NCI-H524 treated with DMSO at 0.1 percent for 48 hours (cell line): Measurements from ENCODE around the gene KLHL13.
"Not testable (repeated sequence)": the region's sequence is repeated elsewhere in the genome, so short reads cannot be mapped to it uniquely, and the experiment has no call there.

Experiments used
- DNase-seq: peaks from one replicate; lab custom pipeline; 2025; lab: John Stamatoyannopoulos, UW

KLHL13 gene

DNA sequence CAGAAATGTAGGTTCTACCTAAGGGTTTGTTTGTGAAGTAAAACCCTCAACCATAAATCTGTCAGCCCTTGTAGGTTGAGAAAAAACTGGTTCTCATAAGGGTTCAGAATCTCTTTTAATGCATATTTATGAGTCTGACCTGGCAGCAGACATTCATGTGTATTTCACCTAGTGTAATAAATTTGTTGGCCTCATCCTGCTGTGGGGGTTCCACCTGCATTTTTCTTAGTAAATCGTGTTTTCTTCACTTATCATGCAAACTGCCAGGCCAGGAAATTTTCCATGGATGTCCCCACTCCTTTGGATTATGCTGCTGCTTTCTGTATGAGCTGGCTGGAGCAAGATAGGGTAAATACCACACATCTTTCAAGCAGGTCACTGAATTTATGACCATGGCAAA is 42.4 kb downstream of the KLHL13 start:
- DNase-seq, result no peak

DNA sequence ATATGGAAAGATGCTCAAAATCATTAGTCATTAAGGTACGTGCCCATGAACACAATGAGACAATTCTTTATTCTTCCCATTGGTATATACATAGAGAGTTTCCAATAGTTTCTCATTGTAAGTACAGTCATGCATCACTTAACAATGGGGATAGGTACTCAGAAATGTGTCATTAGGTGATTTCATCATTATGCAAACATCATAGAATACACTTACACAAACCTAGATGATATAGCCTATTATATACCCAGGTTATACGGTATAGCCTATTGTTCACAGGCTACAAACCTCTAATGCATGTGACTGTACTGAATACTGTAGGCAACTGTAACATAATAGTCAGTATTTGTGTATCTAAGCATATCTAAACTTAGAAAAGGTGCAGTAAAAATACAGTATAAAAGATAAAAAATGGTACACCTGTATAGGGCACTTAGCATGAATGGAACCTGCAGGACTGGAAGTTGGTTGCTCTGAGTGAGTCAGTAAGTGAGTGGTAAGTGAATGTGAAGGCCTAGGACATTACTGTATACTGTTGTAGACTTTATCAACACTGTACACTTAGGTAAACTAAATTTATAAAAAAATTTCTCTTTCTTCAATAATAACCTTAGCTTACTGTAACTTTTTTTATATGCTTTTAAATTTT is 49.6 kb downstream of the KLHL13 start:
- DNase-seq, result no peak

DNA sequence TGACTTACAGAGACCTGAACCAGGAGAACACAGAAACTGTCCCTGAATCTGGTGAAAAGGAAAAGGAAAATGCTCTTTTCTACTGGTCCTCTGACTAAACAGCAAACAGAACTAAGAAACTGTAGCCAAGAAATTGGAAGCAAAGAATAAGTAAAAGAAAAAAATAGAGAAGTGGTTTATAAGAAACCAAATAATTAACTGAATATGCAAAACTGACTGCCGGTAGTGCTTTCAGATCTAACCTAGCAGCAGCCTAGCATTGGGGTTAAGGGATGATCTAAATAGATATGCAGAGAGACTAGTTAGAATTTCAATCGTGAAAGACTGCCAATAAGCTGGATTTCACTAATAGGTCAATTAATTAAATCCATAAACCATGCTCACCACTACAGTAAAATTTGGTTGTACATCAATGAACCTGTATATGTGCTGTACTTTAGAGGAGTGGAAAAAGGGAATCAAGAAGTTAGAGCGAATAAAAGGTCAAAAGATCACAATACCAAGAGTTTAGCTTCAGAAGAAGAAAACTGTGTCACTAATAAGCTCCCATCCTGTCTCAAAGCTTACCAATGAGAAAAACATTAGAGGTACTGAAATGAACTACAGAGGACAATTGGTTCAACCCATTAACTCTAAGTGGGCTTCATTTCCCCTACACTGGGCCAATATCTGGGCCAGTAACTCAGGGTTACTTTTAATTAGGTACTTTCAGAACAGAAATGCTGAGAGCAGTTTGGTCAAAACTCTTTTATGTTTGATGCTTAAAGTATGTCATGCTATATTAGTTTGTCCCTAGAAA is 53.6 kb downstream of the KLHL13 start:
- no peak for DNase-seq

DNA sequence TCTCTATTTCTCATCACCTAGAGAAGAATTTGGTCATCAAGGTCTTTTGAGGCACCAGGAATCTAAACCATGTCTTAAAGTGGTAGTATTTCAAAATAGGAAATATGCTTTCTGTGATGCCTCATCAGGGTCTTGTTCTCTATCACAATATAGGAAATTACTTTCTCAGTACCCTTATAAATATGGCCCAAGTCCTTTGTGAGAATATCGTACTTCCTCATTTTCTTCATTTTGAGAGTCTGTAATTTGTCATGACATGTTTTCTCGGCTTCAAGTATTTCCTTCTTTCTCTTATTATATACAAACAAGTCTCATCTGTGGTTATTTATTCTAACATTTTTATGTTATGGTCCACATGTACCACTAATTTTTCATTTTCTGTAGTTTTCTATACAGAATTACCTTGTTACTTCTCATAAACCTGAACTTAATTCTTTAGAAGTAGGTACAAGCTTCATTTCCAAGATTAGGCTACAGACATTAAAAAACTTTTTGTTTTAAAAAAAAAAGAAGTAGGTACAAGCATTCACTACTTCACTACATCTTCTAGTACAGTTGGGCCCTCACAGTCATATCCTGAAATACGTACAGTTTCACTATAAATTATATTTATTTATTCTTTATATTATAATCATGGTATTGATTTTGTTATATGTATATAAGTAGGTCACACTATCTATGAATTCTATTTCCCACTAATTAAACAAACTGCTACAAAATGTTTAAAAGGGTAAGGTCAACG is 54.4 kb downstream of the KLHL13 start:
- DNase-seq, result no peak

DNA sequence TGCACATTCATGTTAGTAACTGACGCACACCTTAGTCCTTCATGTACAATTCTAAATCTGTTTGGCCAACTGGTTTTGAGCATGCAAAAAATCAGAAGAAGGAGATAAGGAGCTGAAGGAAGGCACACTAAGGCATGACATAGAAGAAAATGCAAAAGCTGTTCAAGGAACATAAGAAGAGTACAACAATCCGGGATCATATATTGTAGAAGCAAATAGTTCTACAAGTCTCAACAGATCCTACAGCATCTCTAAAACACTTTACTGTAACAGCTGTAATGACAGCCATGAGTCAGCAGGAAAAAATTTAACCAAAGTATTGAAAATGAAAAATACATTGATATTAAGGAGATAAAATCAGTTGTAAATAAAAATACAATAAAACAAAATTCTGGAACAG is 57.7 kb downstream of the KLHL13 start:
- no peak for DNase-seq

DNA sequence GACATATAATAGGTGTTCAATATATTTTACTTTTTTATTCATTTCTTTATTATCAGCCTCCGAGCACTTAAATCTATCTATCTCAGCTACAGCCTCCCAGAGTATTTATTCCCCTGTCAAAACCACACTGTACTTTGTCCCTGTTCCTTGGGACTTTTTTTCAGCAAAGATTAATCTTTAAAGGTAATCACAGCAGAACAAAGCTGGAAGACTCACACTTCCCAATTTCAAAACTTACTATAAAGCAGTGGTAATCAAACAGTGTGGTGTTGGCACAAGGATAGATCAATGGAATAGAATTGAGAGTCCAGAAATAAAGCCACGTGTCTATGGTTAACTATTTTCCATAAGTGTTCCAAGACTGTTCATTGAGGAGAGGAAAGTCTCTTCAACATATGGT is 59.7 kb downstream of the KLHL13 start:
- no peak for DNase-seq

DNA sequence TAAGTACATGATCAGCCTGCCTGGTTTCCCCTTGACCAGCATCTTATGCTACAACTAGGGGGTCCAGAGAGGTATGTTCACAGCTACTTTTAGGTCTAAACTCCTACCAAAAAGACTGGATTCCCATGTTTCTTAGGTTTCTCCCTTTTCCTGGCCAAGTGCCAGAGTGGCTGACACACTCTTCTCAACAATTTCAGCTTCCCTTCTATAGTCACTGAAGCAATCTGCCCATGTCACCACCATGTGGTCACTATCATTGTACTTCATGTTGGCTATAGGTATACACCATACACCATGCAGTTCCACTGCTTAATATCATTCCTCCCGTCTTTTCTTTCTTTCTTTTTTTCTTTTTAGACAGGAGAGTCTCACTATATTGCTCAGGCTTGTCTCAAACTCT is 66.9 kb downstream of the KLHL13 start:
- no peak for DNase-seq

DNA sequence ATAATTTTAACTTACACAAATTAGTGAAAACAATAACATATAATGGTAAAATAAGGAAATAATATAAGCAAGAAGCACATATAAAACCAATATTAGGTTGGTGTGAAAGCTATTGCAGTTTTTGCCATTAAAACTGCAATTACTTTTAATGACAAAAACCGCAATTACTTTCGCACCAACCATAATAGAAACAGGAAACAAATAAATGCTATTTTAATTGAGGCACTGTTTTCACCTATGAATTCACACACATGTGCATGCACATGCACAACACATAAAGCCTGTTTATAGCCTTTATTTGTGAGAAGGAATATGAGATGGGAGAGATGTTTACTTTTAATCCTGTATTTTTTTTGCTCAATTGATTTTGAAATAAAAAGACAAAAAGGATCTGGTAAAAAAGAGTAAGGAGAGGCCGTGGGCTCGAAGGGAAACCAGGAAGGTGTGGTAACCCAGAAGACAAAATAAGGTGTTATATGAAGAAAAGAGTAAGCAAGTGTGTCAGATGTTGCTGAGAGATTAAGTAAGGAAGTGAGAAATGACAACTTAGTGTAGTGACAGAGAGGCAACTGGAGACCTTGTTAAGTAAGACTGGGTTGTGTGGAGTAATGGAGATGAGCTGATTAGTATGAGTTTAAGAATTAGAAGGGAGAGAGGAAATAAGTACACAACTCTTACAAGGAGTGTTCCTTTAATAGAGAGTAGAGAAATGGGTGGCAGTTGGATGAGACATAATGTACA is 69.0 kb downstream of the KLHL13 start:
- no peak for DNase-seq

DNA sequence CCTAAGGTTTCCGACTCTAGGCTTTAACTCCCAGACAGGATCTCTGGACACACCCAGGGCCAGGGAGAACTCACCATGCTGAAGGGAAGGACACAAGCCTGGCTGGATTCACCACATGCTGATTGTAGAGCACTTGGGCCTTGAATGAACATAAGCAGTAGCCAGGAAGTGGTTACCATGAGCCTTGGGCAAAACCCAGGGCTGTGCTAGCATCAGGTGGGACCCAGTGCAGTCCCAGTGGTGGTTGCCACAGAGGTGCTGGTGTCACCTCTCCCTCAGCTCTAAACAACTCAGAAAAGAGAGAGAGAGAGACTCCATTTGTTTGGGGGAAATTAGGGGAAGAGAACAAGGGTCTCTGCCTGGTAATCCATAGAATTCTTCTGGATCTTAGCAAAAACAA is 77.0 kb downstream of the KLHL13 start:
- DNase-seq, result no peak

DNA sequence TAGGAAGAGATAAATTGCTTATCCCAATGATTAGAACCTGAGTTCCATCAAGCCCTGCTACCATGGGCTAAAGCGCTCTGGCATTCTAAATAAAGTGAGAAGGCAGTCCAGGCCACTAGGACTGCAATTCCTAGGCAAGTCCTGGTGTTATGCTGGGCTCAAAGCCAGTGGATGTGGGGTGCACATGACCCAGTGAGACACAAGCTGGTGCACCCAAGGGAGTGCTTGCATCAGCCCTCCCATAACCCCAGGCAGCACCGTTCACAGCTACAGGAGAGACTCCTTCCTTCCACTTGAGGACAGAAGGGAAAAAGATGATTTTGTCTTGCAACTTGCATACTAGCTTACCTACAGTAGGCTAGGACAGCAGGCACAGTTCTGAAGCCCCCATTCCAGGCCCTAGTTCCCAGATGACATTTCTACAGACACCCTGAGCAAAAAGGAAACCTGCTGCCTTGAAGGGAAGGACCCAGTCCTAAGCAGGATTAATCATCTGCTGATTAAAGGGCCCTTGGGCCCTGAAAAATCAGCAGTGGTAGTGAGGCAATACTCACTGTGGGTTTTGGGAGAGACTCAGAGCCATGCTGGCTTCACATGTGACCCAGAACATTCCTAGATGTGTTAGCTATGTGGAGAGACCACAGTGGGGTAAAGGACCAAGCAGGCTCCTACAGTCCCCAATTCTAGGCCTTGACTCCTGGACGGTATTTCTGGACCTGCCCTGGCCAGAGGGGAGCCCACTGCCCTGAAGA is 77.8 kb downstream of the KLHL13 start:
- no peak for DNase-seq

DNA sequence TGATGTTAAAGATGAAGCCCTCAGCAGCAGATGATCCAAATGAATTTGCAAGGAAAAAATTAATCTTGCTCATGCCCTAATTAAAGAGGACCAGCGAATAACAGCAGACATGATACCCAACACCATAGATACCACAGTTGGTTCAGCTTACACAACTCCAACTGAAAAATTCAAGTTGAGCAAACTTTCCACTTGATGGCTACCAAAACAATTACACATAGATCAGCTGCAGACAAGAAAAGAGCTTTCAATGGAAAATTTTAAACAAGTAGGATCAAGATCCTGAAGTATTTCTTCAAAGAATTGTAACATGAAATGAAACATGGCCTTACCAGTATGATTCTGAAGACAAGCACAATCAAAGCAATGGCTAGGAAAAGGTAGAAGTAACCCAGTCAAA is 90.0 kb downstream of the KLHL13 start:
- no peak for DNase-seq

DNA sequence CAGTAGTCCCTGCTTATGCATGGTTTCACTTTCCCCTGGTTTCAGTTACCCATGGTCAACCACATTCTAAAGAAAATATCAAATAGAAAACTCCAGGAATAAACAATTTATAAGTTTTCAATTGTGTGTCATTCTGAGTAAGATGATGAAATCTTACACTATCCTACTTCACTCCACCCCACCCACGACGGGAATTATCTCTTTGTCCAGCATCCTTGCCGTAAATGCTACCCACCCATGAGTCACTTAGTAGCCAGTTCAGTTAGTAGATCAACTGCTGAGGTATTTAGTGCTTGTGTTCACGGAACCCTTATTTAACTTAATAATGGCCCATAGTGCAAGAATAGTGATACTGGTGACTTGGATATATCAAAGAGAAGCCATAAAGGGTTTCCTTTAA is 91.4 kb downstream of the KLHL13 start:
- no peak for DNase-seq

DNA sequence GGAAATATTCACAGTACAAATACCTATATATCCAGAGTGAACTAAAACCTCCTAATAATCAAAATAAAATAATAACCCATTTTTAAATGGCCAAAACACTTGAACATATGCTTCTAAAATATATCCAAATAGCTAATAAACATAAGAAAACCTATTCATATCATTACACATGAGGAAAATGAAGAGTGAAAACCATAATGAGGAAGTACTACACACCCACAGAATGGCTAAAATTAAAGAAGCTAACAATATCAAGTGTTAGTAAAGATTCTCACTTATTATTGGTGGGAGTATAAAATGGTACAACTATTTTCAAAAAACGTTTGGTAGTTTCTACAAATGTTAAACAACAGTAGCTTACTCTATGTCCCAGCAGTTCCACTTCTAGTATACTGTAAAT is 92.1 kb downstream of the KLHL13 start:
- no peak for DNase-seq

DNA sequence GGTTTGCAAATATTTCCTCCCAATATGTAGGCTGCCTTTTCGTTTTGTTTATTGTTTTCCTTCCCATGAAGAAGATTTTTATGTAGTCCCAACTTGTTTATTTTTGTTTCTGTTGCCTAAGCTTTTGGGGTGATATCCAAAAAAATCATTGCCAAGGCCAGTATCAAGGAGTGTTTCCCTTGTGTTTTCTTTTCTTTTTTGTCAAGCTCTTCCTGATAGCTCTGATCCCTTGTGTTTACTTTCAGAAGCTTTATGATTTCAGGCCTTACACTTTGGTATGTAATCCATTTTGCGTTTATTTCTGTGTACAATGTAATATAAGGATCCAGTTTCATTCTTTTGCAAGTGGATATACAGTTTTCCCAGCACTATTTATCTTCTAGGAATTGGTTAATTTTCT is 93.9 kb downstream of the KLHL13 start:
- DNase-seq, result no peak

DNA sequence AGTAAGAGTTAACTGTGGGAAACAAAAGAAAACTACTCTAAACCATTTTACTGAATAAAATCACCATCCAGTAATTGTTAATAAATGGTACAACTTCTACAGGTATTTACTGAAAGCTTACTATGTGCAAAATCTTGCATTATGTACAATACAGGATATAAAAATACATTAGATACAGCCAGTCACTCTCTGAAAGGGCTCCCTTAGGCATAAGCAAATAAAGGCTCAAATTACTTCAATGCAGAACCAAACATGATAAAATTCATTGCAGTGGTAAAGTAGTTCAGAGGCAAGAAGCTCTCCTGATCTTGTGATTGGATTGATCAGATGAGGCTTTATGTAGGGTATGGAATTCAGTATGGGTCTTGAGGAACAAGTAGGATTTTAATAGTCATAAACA is 100.2 kb downstream of the KLHL13 start:
- no peak for DNase-seq

DNA sequence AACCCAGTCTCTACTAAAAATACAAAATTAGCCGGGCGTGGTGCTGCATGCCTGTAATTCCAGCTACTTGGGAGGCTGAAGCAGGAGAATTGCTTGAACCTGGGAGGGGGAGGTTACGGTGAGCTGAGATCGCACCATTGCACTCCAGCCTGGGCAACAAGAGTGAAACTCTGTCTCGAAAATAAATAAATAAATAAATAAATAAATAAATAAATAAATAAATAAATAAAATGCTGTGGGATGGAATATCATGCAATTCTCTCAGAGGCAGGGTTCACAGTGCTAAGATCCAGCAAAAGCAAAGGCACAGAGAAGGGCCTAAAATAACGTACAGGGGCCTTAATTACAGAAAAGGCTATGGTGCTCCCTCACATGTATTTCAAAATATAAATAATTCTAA is 114.2 kb downstream of the KLHL13 start:
- not testable (repeated sequence) for DNase-seq

DNA sequence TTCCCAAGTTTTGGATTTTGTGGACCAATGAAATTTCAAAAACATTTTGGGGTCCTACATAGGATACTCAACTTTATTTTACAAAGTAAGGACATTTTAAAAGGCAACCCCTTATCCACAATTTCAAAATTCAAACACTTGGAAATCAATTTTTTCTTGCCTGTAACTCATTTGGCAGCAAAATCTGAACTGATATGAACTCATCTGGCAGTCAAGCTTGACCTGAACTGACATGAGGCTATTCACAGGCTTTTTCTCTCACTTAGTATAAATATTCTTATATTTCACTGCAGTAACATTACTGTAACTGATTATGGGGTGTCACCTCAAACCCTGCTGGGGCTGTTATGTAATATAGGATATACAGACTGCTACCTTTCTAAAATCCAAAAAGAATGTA is 116.1 kb downstream of the KLHL13 start:
- no peak for DNase-seq

DNA sequence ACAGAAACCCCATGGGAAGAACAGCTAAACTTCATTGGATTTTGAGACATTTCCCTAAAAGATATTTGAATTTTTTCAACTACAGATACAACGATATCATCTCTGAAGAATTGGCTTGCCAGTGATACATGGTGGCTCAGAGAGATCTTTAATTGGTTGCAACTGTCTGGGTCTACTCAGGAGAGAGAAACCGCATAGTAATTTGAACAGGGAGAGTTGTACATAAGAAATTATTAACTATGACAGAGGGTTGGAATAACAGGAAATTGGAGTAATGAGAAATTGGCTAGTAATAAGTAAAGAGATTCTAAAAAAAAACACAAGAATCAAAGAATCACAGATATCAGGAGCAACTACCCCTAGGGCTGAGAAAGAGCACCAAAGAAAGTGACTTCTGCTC is 118.4 kb downstream of the KLHL13 start:
- no peak for DNase-seq

DNA sequence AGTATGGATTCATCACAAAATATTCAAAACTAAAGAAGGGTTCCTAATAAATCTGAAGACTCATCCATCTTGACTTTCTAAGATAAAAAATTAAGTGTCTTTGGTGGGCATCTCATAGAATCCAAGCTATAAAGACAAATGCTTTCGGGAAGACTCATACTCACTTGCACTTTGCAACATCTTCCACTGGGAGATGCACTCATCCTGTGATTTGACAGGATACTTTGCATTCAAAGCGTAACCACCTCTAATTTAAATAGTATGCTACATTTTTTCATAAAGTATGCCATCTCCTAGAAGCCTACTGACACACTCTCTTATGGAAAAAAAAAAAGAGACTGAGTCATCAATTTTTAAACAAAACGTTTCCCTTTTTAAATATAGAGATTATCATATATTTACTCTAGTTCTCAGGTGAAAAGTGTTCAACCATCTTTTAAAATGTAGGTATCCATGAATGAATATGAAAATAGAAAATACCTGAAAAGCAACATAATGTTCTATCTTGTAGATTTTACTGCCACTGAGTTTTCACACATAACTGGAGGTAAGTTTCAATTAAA is 119.6 kb downstream of the KLHL13 start:
- no peak for DNase-seq

DNA sequence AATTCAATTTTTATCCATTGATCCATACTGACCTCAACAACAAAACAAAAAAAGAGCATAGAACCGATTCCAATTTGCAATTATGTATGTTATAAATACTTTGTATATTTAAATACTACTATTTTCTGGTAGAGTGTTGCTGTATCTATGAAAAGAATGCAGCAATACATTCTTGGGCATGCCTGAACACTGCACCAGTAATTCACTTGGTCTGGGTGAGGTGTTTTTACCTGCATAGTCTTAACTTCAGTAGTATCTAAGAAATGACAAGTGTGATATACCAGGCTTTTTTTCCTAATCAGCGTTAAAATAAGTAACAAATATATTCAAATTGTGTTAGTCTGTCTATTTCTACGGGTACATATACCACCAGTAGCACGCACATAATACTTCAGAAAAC is 120.2 kb downstream of the KLHL13 start:
- DNase-seq, result no peak

DNA sequence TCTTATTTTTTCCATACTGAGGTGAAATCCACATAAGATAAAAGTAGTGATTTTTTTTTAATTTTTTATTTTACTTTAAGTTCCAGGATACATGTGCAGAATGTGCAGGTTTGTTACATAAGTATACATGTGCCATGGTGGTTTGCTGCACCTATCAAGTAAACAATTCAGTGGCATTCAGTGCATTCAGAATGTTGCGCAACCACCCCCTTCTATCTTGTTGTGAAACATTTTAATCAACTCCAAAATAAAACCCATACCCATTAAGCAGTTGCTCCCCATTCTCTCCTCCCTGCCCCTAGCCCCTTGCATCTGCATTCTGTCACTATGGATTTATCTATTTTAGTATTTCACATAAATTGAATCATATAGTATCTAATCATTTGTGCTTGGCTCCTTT is 121.2 kb downstream of the KLHL13 start:
- DNase-seq, result no peak
